Measurements from ENCODE around the gene GAB2. TPM values are rescaled to one million over a fixed set of nuclear protein-coding genes. Genes with fewer than 3 reads are reported as not detected.
A peak's percentile ranks its signal among the peaks of the same experiment; 100 is the strongest.

The GAB2 gene
- total RNA-seq, 1 donor from 2014 or later, result 15.9 TPM

GRCh38 chr11:78339945-78340344 is 77.7 kb downstream of the GAB2 start:
- no peak for DNase-seq (ENCODE audit: low spot score)
- intact Hi-C loops (cut with micrococcal nuclease), result loop anchor here (1.0 to 5.0 kb wide), 7 partner anchors 10 to 303 kb away; partner anchors contain the start of genes GAB2, KCTD21 and USP35
- peak overlapping the region; percentile 94 for H3K27ac Mint-ChIP-seq
- H3K36me3 Mint-ChIP-seq (ENCODE audit: low read depth), result peaks cover 25% of the 10 kb centered on the region
- peaks cover 19% of the 10 kb centered on the region for H3K9me3 Mint-ChIP-seq
- H3K4me1 Mint-ChIP-seq (ENCODE audit: low read depth), result peaks cover 85% of the 10 kb centered on the region
- H3K27me3 Mint-ChIP-seq (ENCODE audit: insufficient read depth), result no peaks in the 10 kb centered on the region
- peak overlapping the region; percentile 31 for H3K4me3 Mint-ChIP-seq

DNA sequence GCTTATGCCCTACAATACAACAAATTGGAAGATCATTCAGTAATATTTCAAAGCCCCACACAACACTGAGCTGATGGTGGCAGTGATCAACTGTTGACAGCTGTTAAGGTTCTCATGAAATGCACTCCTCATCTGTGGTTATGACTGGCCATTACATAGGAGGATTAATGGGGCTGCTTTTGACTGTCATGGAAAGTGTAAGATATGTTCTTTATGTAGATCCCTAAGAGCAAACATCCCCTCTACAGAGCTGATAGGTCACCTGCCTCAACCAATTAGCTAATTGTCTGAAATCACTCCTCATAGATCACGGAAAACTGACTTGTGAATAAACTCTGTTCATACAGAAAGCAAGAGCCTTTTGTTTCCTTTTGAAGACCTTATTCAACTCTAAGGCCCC is 78.1 kb downstream of the GAB2 start:
- intact Hi-C loops (cut with micrococcal nuclease), result loop anchor here (1.0 kb wide), 3 partner anchors 47 to 304 kb away; partner anchors contain the start of genes KCTD21 and USP35
- Mint-ChIP-seq H3K27me3 (ENCODE audit: insufficient read depth) (no peaks in the 10 kb centered on the region), H3K36me3 (ENCODE audit: low read depth) (peaks cover 28% of the 10 kb centered on the region), H3K4me1 (ENCODE audit: low read depth) (peaks cover 86% of the 10 kb centered on the region), H3K27ac (peak overlapping the region; percentile 94), H3K9me3 (peaks cover 22% of the 10 kb centered on the region), H3K4me3 (peak overlapping the region; percentile 31)
- DNase-seq (ENCODE audit: low spot score), result no peak

GRCh38 chr11:78338702-78339101 is 78.9 kb downstream of the GAB2 start:
- intact Hi-C loops (cut with micrococcal nuclease), result loop anchor here (1.0 kb wide), 3 partner anchors 46 to 305 kb away; partner anchors contain the start of genes KCTD21 and USP35
- no peak overlapping the region for H3K4me3 Mint-ChIP-seq
- peaks cover 84% of the 10 kb centered on the region for H3K4me1 Mint-ChIP-seq (ENCODE audit: low read depth)
- H3K36me3 Mint-ChIP-seq (ENCODE audit: low read depth), result peaks cover 26% of the 10 kb centered on the region
- peak overlapping the region; percentile 94 for H3K27ac Mint-ChIP-seq
- peaks cover 22% of the 10 kb centered on the region for H3K9me3 Mint-ChIP-seq
- DNase-seq (ENCODE audit: low spot score), result no peak
- no peaks in the 10 kb centered on the region for H3K27me3 Mint-ChIP-seq (ENCODE audit: insufficient read depth)

DNA sequence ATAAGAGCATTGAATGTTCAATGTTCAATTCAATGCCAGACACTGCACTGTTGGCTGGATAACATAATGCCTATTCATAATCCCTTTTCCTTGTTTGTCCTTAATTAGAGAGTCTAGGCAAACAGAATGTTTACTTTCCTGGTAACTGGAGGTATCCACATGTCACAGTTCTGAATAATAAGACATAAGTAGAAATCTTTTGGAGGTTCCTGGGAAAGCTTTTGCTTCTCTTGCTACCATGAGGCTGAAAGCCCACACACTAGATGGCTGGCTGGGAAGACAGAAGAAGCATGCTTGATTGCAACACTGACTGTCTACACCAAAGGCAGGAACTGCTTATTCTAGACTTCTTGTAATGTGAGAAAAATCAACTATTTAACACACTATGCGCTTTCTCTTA is 79.5 kb downstream of the GAB2 start:
- peaks cover 86% of the 10 kb centered on the region for H3K4me1 Mint-ChIP-seq (ENCODE audit: low read depth)
- H3K27me3 Mint-ChIP-seq (ENCODE audit: insufficient read depth), result no peaks in the 10 kb centered on the region
- DNase-seq (ENCODE audit: low spot score), result no peak
- H3K36me3 Mint-ChIP-seq (ENCODE audit: low read depth), result peaks cover 26% of the 10 kb centered on the region
- H3K9me3 Mint-ChIP-seq, result peaks cover 22% of the 10 kb centered on the region
- H3K27ac Mint-ChIP-seq, result peak overlapping the region; percentile 67
- intact Hi-C loops (cut with micrococcal nuclease), result no loop called here
- no peak overlapping the region for H3K4me3 Mint-ChIP-seq

DNA sequence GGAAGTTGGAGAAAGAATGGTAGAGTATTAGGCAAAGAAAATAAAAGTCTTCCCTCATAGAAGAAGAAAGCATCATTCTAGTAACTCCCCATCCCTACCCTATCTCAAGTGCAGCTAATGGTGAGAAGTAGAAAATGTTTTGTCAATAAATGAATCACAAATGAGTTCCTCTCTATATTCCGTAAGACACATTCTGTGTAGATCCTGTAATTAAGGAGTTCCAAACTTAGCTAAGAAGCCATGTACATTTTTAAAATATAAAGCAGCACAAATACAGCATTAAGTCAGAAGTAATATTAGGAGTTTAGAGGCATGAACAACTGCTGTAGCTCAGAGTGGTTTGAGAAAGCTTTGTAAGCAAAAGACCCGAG is 80.1 kb downstream of the GAB2 start:
- intact Hi-C loops (cut with micrococcal nuclease), result no loop called here
- Mint-ChIP-seq H3K27ac (no peak overlapping the region), H3K36me3 (ENCODE audit: low read depth) (peaks cover 23% of the 10 kb centered on the region), H3K4me3 (peak overlapping the region; percentile 12), H3K27me3 (ENCODE audit: insufficient read depth) (no peaks in the 10 kb centered on the region), H3K4me1 (ENCODE audit: low read depth) (peaks cover 88% of the 10 kb centered on the region), H3K9me3 (peaks cover 22% of the 10 kb centered on the region)
- no peak for DNase-seq (ENCODE audit: low spot score)

DNA sequence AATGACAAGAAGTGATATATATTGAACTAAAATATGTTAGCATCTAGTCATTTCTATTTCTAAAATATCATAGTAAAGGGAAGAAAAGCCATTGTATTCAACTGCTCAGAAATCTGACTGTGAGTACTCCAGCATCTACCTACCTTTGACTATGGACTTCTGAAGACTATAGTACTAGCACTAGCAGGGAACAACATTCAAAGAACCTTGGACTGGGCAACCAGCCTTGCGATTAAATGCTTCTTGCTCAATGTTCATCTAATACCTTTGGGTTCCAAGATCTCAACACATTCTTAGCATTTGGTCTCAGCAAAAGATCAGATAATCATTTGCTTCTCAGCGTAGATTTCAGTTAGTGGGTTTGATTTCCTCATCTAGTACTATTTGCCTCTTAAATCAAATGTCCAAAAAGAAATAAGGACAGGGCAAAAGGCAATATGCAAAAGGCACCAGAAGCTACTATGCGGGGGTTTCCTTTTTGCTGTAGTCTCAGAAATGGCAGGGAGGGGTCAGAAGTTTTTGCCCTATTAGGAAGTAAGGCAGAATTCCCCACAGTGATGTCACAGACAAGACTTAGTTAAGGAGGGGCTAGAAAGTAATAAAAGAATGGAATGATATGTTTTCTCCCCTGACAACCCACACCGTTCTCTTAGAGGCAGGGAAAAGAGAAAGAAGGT is 80.6 kb downstream of the GAB2 start:
- Mint-ChIP-seq H3K9me3 (peaks cover 19% of the 10 kb centered on the region), H3K27me3 (ENCODE audit: insufficient read depth) (no peaks in the 10 kb centered on the region), H3K4me3 (peak overlapping the region; percentile 12), H3K36me3 (ENCODE audit: low read depth) (peaks cover 22% of the 10 kb centered on the region), H3K4me1 (ENCODE audit: low read depth) (peaks cover 91% of the 10 kb centered on the region), H3K27ac (peak overlapping the region; percentile 32)
- intact Hi-C loops (cut with micrococcal nuclease), result no loop called here
- DNase-seq (ENCODE audit: low spot score), result no peak

- peaks cover 86% of the 10 kb centered on the region for H3K4me1 Mint-ChIP-seq (ENCODE audit: low read depth)
- H3K27ac Mint-ChIP-seq, result no peak overlapping the region
- H3K4me3 Mint-ChIP-seq, result no peak overlapping the region
- H3K36me3 Mint-ChIP-seq (ENCODE audit: low read depth), result peaks cover 20% of the 10 kb centered on the region
- intact Hi-C loops (cut with micrococcal nuclease), result no loop called here
- no peak for DNase-seq (ENCODE audit: low spot score)
- H3K9me3 Mint-ChIP-seq, result peaks cover 20% of the 10 kb centered on the region
- H3K27me3 Mint-ChIP-seq (ENCODE audit: insufficient read depth), result no peaks in the 10 kb centered on the region
Observed at GRCh38 chr11:78334109-78334508, 83.5 kb downstream of the GAB2 start.

- H3K4me3 Mint-ChIP-seq, result no peak overlapping the region
- H3K9me3 Mint-ChIP-seq, result peaks cover 27% of the 10 kb centered on the region
- no peaks in the 10 kb centered on the region for H3K27me3 Mint-ChIP-seq (ENCODE audit: insufficient read depth)
- peaks cover 85% of the 10 kb centered on the region for H3K4me1 Mint-ChIP-seq (ENCODE audit: low read depth)
- intact Hi-C loops (cut with micrococcal nuclease), result no loop called here
- peaks cover 22% of the 10 kb centered on the region for H3K36me3 Mint-ChIP-seq (ENCODE audit: low read depth)
- peak overlapping the region; percentile 85 for H3K27ac Mint-ChIP-seq
- DNase-seq (ENCODE audit: low spot score), result no peak
Observed at GRCh38 chr11:78332872-78333271, 84.7 kb downstream of the GAB2 start.

DNA sequence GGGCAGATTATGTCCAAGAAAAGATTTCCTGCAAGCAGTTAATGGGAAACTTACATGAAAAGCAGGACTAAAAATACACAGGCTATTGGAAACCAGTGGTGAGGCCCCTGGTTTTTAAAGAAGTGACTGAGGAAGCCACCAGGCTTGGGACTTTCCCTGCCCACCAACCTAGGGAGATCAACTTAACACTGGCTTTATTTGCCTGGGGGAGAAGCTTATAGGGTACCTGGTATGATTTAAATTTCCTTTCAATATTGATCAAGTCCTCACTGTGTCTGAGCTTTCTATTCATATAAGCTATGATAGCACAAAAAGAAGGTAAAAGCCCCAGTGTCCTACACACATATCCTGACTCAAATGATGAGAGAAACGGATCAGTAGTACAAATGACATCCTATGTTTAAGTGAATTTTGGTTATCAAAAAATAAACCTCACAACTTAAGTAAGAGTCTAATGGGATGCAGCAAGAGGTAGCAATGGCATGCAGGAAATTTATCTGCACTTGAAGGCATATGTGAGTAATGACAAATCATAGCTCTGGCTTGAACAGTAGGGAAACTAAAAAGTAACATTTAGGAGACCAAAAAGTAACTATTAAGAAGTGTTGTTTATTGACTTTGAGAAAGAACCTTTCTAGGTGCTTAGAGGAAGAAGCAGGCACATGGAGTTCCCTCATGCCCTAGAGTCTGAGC is 85.3 kb downstream of the GAB2 start:
- H3K27me3 Mint-ChIP-seq (ENCODE audit: insufficient read depth), result no peaks in the 10 kb centered on the region

DNA sequence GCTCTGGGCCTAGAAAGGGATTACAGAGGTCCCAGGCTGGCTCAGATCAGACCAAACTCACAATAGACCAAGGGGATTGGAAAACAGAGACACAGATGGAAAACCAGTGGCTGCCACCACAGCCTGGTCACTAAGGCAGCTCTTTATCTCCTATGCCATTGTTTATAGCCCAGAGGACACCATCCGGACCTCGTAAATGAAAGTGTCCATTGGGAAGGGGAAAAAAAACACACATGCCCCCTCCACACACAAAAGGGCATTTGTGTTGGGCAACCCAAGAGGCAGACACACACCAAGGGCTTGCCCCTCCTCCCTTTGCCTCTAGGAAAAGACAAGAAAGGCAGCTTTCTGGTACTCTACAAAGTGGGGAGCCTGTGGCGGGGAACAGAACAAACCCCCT is 85.9 kb downstream of the GAB2 start:
- peaks cover 27% of the 10 kb centered on the region for H3K9me3 Mint-ChIP-seq
- intact Hi-C loops (cut with micrococcal nuclease), result no loop called here
- peaks cover 25% of the 10 kb centered on the region for H3K36me3 Mint-ChIP-seq (ENCODE audit: low read depth)
- H3K4me1 Mint-ChIP-seq (ENCODE audit: low read depth), result peaks cover 85% of the 10 kb centered on the region
- no peak for DNase-seq (ENCODE audit: low spot score)
- peak overlapping the region; percentile 85 for H3K27ac Mint-ChIP-seq
- H3K4me3 Mint-ChIP-seq, result peak overlapping the region; percentile 7
- H3K27me3 Mint-ChIP-seq (ENCODE audit: insufficient read depth), result no peaks in the 10 kb centered on the region

More for the DNA sequence above, 85.3 kb downstream of the GAB2 start:
- intact Hi-C loops (cut with micrococcal nuclease), result no loop called here
- peak overlapping the region; percentile 7 for H3K4me3 Mint-ChIP-seq
- H3K9me3 Mint-ChIP-seq, result peaks cover 27% of the 10 kb centered on the region
- H3K36me3 Mint-ChIP-seq (ENCODE audit: low read depth), result peaks cover 22% of the 10 kb centered on the region
- peaks cover 85% of the 10 kb centered on the region for H3K4me1 Mint-ChIP-seq (ENCODE audit: low read depth)
- peak overlapping the region; percentile 85 for H3K27ac Mint-ChIP-seq
- no peak for DNase-seq (ENCODE audit: low spot score)

GRCh38 chr11:78330361-78330760 is 87.3 kb downstream of the GAB2 start:
- intact Hi-C loops (cut with micrococcal nuclease), result no loop called here
- H3K27ac Mint-ChIP-seq, result no peak overlapping the region
- peaks cover 22% of the 10 kb centered on the region for H3K36me3 Mint-ChIP-seq (ENCODE audit: low read depth)
- H3K27me3 Mint-ChIP-seq (ENCODE audit: insufficient read depth), result no peaks in the 10 kb centered on the region
- no peak for DNase-seq (ENCODE audit: low spot score)
- peaks cover 92% of the 10 kb centered on the region for H3K4me1 Mint-ChIP-seq (ENCODE audit: low read depth)
- peaks cover 22% of the 10 kb centered on the region for H3K9me3 Mint-ChIP-seq
- no peak overlapping the region for H3K4me3 Mint-ChIP-seq

GRCh38 chr11:78327945-78328344 is 89.7 kb downstream of the GAB2 start:
- no peaks in the 10 kb centered on the region for H3K27me3 Mint-ChIP-seq (ENCODE audit: insufficient read depth)
- DNase-seq (ENCODE audit: low spot score), result no peak
- peaks cover 19% of the 10 kb centered on the region for H3K36me3 Mint-ChIP-seq (ENCODE audit: low read depth)
- H3K27ac Mint-ChIP-seq, result no peak overlapping the region
- H3K4me1 Mint-ChIP-seq (ENCODE audit: low read depth), result peaks cover 85% of the 10 kb centered on the region
- intact Hi-C loops (cut with micrococcal nuclease), result loop anchor here (5.0 kb wide), 4 partner anchors 89 to 314 kb away; partner anchors contain the start of genes ALG8 and GAB2
- H3K9me3 Mint-ChIP-seq, result peaks cover 15% of the 10 kb centered on the region
- no peak overlapping the region for H3K4me3 Mint-ChIP-seq

- Mint-ChIP-seq H3K27me3 (ENCODE audit: insufficient read depth) (no peaks in the 10 kb centered on the region), H3K4me3 (peak overlapping the region; percentile 56), H3K4me1 (ENCODE audit: low read depth) (peaks cover 78% of the 10 kb centered on the region), H3K27ac (peak overlapping the region; percentile 86), H3K9me3 (peaks cover 23% of the 10 kb centered on the region), H3K36me3 (ENCODE audit: low read depth) (peaks cover 23% of the 10 kb centered on the region)
- peak; percentile 28 for DNase-seq (ENCODE audit: low spot score)
- intact Hi-C loops (cut with micrococcal nuclease), result loop anchor here (1.0 to 5.0 kb wide), 9 partner anchors 13 to 317 kb away; partner anchors contain the start of genes ALG8, GAB2, KCTD21 and USP35
Observed at GRCh38 chr11:78325274-78325781, 92.3 kb downstream of the GAB2 start.

Measured in activated T-helper 1 cell treated with anti-CD3 and anti-CD28 coated beads, Interleukin-12 subunit alpha, Interleukin-12 subunit beta, Interleukin-2, Interleukin-4 antibody, amounts not matched to agents 30 ng/mL and 10 ng/mL and 1 ng/mL, durations not matched to agents 14 hours and 24 hours and 36 hours (primary cell).